GM18511 (cell line): ENCODE results near the gene ALG9.
A peak's percentile ranks its signal among the peaks of the same experiment; 100 is the strongest.

Experiments used
- ATAC-seq: cut with Tn5 transposase; IDR thresholded peaks from one replicate; pipeline ENCODE4 v1.9.1; 2021; ENCODE audit warnings: mild to moderate bottlenecking, moderate library complexity; ENCODE audit not compliant: unreplicated experiment

The ALG9 gene

GRCh38 chr11:111837366-111837891 lies 34.0 kb downstream of the ALG9 start:
- no peak for ATAC-seq

GRCh38 chr11:111836721-111837120 lies 34.7 kb downstream of the ALG9 start:
- peak; percentile 83 for ATAC-seq

- ATAC-seq = no peak
Measured at GRCh38 chr11:111836162-111836561, 35.2 kb downstream of the ALG9 start.

GRCh38 chr11:111835665-111836064 lies 35.7 kb downstream of the ALG9 start:
- no peak for ATAC-seq

GRCh38 chr11:111834432-111835163 lies 36.8 kb downstream of the ALG9 start:
- ATAC-seq = no peak

GRCh38 chr11:111833524-111833923 lies 37.9 kb downstream of the ALG9 start:
- no peak for ATAC-seq

- ATAC-seq = peak; percentile 90
Measured at GRCh38 chr11:111829185-111829968, 42.0 kb downstream of the ALG9 start.

GRCh38 chr11:111826322-111826950 lies 44.9 kb downstream of the ALG9 start:
- no peak for ATAC-seq

GRCh38 chr11:111823629-111824028 lies 47.8 kb downstream of the ALG9 start:
- no peak for ATAC-seq

- ATAC-seq = no peak
Measured at GRCh38 chr11:111823131-111823530, 48.2 kb downstream of the ALG9 start.

- no peak for ATAC-seq
Measured at GRCh38 chr11:111819829-111820237, 51.5 kb downstream of the ALG9 start.

GRCh38 chr11:111819161-111819828 lies 52.1 kb downstream of the ALG9 start:
- no peak for ATAC-seq

- ATAC-seq = no peak
Measured at GRCh38 chr11:111815489-111815888, 55.9 kb downstream of the ALG9 start.

- no peak for ATAC-seq
Measured at GRCh38 chr11:111814557-111815320, 56.6 kb downstream of the ALG9 start.

GRCh38 chr11:111814106-111814505 lies 57.3 kb downstream of the ALG9 start:
- no peak for ATAC-seq

- no peak for ATAC-seq
Measured at GRCh38 chr11:111812211-111812610, 59.2 kb downstream of the ALG9 start.

- no peak for ATAC-seq
Measured at GRCh38 chr11:111811445-111811844, 59.9 kb downstream of the ALG9 start.

GRCh38 chr11:111808834-111809233 lies 62.5 kb downstream of the ALG9 start:
- no peak for ATAC-seq

GRCh38 chr11:111808063-111808588 lies 63.3 kb downstream of the ALG9 start:
- ATAC-seq = no peak

- no peak for ATAC-seq
Measured at GRCh38 chr11:111807076-111807475, 64.3 kb downstream of the ALG9 start.
